LNCaP clone FGC (cell line): ENCODE measurements around the gene CD2.

Experiments
- DNase-seq: peaks from one replicate; pipeline ENCODE4 v3.0.0-alpha.2; 2011; ENCODE audit warnings: low read depth
- H3K4me3 ChIP-seq: 2 replicates; pipeline ENCODE4 v1.5.1; 2011; ENCODE audit warnings: mild to moderate bottlenecking, low read depth, low read length, control low read depth
- TF ChIP-seq, protein P1 (sequence below): IDR thresholded peaks from 2 replicates; pipeline ENCODE4 v1.5.1; 2012; ENCODE audit warnings: mild to moderate bottlenecking; ENCODE audit not compliant: control insufficient read depth, insufficient read depth; ENCODE audit errors: extremely low read depth

CD2 gene

DNA sequence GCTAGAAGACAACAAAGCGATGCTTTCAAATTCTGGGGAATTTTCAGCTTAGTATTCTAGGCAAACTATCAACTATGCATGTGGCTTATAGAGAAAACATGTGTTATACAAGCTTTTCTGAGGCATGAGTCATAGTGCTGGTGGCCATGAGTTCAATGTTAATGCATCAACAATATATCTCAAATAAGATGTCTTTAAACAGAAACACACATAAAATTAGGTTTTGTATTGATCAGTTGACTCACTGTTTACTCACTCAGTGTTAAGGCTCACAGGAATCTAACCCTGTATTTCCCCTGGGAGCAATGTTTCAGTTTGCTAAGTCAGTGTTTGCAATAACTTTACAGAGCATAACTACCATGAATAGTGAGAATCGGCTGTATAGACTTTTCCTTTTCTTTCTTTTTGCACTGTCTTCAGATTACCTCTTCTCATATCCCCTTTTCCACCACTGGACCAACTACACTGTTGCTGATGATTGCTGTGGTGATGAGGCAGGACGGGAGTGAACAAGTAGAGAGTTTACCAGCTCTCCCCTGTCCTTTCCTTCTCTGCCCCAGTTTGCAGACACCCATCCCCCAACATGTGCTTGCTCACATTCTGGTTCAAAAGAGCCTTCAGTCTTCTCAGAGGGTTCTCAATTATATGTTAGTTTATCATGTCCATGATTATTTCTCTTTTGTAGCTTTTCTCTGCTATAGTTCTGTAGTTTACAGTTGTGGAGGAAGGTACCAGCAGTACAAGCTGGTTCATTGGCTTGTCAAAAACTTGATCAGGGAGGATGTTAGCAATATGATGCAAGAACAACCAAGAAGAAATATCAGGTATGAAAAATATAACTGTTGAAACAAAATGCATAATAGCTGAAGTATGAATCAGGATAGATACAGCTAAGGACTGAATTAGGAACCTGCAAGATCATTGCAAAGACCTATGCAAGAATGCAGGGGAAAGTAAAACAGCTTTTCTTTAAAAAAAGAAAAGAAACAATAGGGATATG, 23.9 kb downstream of the CD2 start:
- no peak for DNase-seq
- TF ChIP-seq, protein P1, sequence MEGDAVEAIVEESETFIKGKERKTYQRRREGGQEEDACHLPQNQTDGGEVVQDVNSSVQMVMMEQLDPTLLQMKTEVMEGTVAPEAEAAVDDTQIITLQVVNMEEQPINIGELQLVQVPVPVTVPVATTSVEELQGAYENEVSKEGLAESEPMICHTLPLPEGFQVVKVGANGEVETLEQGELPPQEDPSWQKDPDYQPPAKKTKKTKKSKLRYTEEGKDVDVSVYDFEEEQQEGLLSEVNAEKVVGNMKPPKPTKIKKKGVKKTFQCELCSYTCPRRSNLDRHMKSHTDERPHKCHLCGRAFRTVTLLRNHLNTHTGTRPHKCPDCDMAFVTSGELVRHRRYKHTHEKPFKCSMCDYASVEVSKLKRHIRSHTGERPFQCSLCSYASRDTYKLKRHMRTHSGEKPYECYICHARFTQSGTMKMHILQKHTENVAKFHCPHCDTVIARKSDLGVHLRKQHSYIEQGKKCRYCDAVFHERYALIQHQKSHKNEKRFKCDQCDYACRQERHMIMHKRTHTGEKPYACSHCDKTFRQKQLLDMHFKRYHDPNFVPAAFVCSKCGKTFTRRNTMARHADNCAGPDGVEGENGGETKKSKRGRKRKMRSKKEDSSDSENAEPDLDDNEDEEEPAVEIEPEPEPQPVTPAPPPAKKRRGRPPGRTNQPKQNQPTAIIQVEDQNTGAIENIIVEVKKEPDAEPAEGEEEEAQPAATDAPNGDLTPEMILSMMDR, result no peak
- no peak overlapping the region for H3K4me3 ChIP-seq

DNA sequence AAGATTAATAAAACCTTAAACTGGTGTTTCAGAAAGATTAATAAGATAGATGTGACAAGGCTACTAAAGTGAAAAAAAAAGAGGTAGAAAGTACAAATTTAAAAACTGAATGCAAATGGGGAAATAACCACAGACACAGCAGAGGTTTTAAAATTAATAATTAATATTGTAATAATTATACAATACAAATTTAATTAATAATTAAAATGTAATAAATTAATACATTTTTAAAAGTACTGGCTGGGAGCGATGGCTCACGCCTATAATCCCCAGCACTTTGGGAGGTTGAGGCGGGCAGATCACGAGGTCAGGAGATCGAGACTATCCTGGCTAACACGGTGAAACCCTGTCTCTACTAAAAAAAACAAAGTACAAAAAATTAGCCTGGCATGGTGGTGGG, 26.8 kb downstream of the CD2 start:
- DNase-seq, result no peak
- TF ChIP-seq, protein P1, result no peak
- no peak overlapping the region for H3K4me3 ChIP-seq

DNA sequence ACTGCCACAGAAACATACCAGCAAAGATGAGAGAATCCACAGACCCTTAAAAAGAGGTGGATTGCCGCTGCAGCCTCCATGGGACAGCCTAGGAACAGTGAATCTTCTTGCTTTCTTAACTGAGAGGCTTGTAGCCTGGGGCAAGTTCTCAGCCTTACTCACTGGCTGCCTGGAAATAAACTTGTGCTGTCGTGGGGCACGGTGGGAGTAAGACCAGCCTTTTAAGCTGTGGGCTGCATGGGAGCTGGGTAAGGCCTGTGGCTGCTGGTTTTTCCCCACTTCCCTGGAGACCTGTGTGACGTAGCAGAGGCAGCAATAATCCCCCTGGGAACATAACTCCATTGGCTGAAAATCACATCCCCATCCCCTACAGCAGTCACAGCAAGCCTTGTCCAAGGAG, 30.8 kb downstream of the CD2 start:
- no peak overlapping the region for H3K4me3 ChIP-seq
- TF ChIP-seq, protein P1, result no peak
- DNase-seq, result no peak

DNA sequence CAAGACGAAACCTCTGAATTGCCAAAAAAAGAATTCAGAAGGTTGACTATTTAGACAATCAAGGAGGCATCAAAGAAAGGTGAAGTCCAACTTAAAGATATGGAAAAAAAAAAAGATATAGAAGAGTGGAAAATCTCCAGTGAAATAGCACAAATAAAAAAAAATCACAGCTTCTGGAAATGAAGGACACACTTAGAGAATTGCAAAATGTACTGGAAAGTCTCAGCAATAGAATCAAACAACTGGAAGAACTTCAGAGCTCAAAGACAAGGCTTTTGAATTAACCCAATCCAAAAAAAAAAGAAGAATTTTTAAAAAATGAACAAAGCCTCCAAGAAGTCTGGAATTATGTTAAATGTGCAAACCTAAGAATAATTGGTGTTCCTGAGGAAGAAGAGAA, 31.8 kb downstream of the CD2 start:
- TF ChIP-seq, protein P1, result no peak
- H3K4me3 ChIP-seq, result no peak overlapping the region
- no peak for DNase-seq

DNA sequence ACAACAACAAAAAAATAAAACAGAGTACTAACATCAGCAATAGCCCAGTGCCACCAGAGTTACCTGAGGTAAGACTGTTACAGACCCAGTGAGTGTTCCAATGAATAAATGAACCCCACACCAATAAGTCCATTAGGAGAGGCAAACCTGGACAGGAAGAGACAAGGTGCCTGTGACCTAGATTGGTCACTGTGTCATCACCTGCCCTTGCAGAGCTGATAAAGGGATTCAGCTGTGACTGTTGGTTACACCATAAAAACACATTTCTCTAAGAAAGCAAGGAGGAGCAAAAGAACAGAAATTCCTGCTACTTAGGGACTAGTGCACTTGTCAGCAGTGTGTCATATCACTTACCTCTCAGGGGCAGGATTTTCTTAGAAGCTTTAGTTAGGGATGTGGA, 37.5 kb downstream of the CD2 start:
- TF ChIP-seq, protein P1, result no peak

DNA sequence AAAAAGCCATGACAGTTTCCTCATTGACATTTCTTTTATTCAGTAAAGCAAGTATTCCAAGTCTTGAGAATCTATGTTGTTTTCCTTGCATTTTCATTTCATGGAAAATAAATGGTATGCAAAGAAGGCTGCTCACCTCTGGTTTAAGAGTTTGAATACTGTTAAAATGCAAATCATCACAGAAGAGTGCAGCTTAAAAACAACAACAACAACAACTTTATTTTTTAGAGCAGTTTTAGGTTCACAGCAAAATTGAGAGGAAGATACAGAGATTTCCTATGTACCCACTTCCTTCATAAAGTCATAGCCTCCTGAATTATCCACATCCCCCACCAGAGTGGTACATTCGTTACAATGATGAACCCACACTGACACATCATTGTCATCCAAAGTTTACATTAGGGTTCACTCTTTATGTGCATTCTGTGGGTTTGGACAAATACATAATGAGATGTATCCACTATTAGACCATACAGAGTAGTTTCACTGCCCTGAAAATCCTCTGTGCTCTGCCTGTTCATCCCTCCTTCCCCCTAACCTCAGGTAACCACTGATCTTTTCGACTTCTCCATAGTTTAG, 39.2 kb downstream of the CD2 start:
- H3K4me3 ChIP-seq, result no peak overlapping the region
- DNase-seq, result no peak
- TF ChIP-seq, protein P1, result no peak

More for the DNA sequence above, 37.5 kb downstream of the CD2 start:
- no peak overlapping the region for H3K4me3 ChIP-seq
- DNase-seq, result no peak
